Choroid plexus epithelial cell (primary cell): ENCODE data around the gene TEAD1.

Experiments used
- DNase-seq: peaks from one replicate; pipeline ENCODE4 v3.0.0-alpha.2; 2010; ENCODE audit warnings: low read depth
- H3K4me3 ChIP-seq: 2 replicates; pipeline ENCODE4 v1.5.1; 2011; ENCODE audit warnings: low read depth, mild to moderate bottlenecking, control low read depth, low read length, moderate library complexity
- CTCF ChIP-seq: conservative IDR thresholded peaks from 2 replicates; pipeline ENCODE4 v1.5.1; 2011; ENCODE audit warnings: low read depth, mild to moderate bottlenecking, control low read depth, inconsistent platforms, low read length, moderate library complexity

Gene TEAD1

GRCh38 chr11:12642806-12643428, 31.3 kb upstream of the TEAD1 start:
- no peak for TF ChIP-seq CTCF
- DNase-seq, result peak; percentile 22
- H3K4me3 ChIP-seq, result no peak overlapping the region

DNA sequence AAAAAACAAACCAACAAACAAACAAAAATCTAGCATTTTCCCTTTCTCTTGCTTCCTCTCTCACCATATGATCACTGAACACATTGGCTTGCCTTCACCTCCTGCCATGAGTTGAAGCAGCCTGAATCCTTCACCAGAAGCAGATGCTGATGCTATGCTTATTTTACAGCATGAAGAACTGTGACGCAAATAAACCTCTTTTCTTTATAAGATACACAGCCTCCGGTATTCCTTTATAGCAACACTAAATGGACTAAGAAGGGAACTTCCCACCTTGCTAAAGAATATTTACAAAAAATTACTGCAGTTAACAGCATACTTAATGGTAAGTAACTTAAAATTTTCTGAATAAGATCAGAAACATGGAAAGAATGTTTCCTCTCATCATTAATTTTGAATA, 27.7 kb upstream of the TEAD1 start:
- TF ChIP-seq CTCF, result no peak
- DNase-seq, result no peak
- no peak overlapping the region for H3K4me3 ChIP-seq

- TF ChIP-seq CTCF, result peak; percentile 20
- peak; percentile 77 for DNase-seq
- no peak overlapping the region for H3K4me3 ChIP-seq
Measured at GRCh38 chr11:12653729-12654128, 20.5 kb upstream of the TEAD1 start.

- no peak overlapping the region for H3K4me3 ChIP-seq
- DNase-seq, result no peak
- no peak for TF ChIP-seq CTCF
Measured at GRCh38 chr11:12655842-12656241, 18.4 kb upstream of the TEAD1 start.

DNA sequence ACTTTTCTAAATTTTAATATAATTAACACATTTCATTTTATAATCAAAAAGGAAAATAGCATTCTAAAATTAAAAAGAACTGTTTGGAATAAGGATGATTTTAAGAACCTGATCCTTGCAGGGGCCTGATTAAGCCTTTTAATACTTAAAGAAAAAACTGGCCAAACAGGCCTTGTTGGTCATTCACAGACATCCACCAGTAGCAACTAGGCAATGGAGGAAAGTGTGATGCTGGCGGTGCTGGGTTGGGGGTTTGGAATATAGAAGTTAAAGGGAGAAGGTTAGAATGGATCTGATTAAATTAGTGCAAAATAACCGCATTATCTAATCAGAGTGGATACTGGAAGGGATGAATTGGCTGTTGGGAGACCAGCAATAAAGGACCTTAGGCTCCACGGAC, 16.9 kb upstream of the TEAD1 start:
- DNase-seq, result no peak
- no peak overlapping the region for H3K4me3 ChIP-seq
- no peak for TF ChIP-seq CTCF

GRCh38 chr11:12657981-12658380, 16.2 kb upstream of the TEAD1 start:
- DNase-seq, result no peak
- H3K4me3 ChIP-seq, result no peak overlapping the region
- no peak for TF ChIP-seq CTCF

DNA sequence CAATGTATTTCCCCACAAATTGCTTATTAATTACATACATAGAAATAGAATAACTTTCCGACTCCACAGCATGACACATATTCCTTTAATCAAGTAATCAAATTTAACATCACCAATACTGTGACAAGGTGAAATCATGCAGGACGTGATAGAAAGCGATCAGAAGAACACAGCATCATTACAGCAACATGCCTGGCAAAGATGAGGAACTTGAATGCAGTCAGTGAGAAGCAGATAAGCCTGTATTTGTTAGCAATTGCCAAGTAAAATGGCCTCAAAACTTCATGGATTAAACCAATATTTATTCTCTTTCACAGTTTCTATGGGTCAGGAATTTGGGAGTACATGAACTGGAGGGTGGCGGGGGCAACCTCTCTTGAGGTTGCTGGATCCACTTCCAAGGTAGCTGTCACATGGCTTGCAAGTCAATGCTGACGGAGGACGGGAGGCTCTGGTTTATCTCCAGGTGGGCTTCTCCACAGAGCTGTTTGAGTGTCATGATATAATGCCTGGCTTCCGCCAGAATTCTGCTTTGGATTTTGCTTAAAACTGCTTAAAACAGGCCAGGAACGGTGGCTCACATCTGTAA, 12.0 kb upstream of the TEAD1 start:
- no peak for DNase-seq
- TF ChIP-seq CTCF, result no peak
- H3K4me3 ChIP-seq, result no peak overlapping the region
